Natural killer cell treated with Interleukin-12 subunit alpha and Interleukin-12 subunit beta and Interleukin-15 and Interleukin-18, amount 100 ng/mL, for 72 hours (primary cell): ENCODE results near the gene SLFN11. TPM values are rescaled to one million over a fixed set of nuclear protein-coding genes. Genes with fewer than 3 reads are reported as not detected.
"Not testable (repeated sequence)": the region's sequence is repeated elsewhere in the genome, so short reads cannot be mapped to it uniquely, and the experiment has no call there.

ENCODE experiments used
- ATAC-seq, 2 donors: fragments of 150-1000 bp; cut with Tn5 transposase in 1 of 2; sonication (Bioruptor Pico), chemical (Tn5 transposase) in 1 of 2; 2 replicates each; pipeline ENCODE4 v1.10.0; 2021
- DNase-seq: peaks from one replicate; pipeline ENCODE4 v3.0.0; 2022; ENCODE audit warnings: low spot score
- H3K27ac Mint-ChIP-seq, 2 donors: 1 replicate in 1 of 2; 2 replicates in 1 of 2; pipeline ENCODE4 v1.8.0; 2022; ENCODE audit warnings: mixed read lengths in 2 of 2, mild to moderate bottlenecking in 1 of 2, moderate library complexity in 1 of 2
- H3K27me3 Mint-ChIP-seq, 2 donors: 1 replicate in 1 of 2; 2 replicates in 1 of 2; pipeline ENCODE4 v1.8.0; 2022; ENCODE audit warnings: mixed read lengths in 2 of 2
- H3K36me3 Mint-ChIP-seq: one replicate; pipeline ENCODE4 v1.8.0; 2022; ENCODE audit warnings: mixed read lengths
- H3K4me1 Mint-ChIP-seq, 2 donors: 1 replicate in 1 of 2; 2 replicates in 1 of 2; pipeline ENCODE4 v1.8.0; 2022; ENCODE audit warnings: low read depth in 2 of 2, mixed read lengths in 2 of 2, mild to moderate bottlenecking in 1 of 2
- H3K4me3 Mint-ChIP-seq: one replicate; pipeline ENCODE4 v1.8.0; 2022; ENCODE audit warnings: mixed read lengths
- H3K9me3 Mint-ChIP-seq: 2 replicates; pipeline ENCODE4 v1.8.0; 2022; ENCODE audit warnings: mixed read lengths
- total RNA-seq, 2 donors: library from RNA; stranded (reverse); gene quantifications; one replicate each; pipeline ENCODE4 v1.2.3, GENCODE V29; 2022

Gene SLFN11
- total RNA-seq, result 100 to 1,000 TPM; 139 to 149 TPM

GRCh38 chr17:35373534-35373983 lies at the start of gene SLFN11:
Gene SLFN11, minus strand, starts transcription at chr17:35373621. Its CDS starts 9,814 bp downstream, at chr17:35363807.
- ATAC-seq, result peak; percentile 88 to 90
- Mint-ChIP-seq H3K4me1 (peaks cover 58 to 64% of the 10 kb centered on the region in 2 donors), H3K36me3 (peaks cover 32% of the 10 kb centered on the region)

GRCh38 chr17:35421069-35421468 lies 47.6 kb upstream of the SLFN11 start:
- H3K27me3 Mint-ChIP-seq, DNase-seq, H3K27ac Mint-ChIP-seq, H3K4me3 Mint-ChIP-seq, H3K9me3 Mint-ChIP-seq, ATAC-seq: not testable (repeated sequence)
- H3K4me1 Mint-ChIP-seq, result peaks cover 23 to 37% of the 10 kb centered on the region in 2 donors
- peaks cover 36% of the 10 kb centered on the region for H3K36me3 Mint-ChIP-seq

More at GRCh38 chr17:35373534-35373983, at the start of gene SLFN11:
- DNase-seq, result peak; percentile 95
- H3K27ac Mint-ChIP-seq, result peak within 1 kb of the TSS; percentile 100
- no peaks in the 10 kb centered on the region for H3K27me3 Mint-ChIP-seq
- H3K4me3 Mint-ChIP-seq, result peak within 1 kb of the TSS; percentile 95
- H3K9me3 Mint-ChIP-seq, result peaks cover 13% of the 10 kb centered on the region

GRCh38 chr17:35416659-35417058 lies 43.2 kb upstream of the SLFN11 start:
- ATAC-seq, result peak in 1 of 2 donors; percentile 60

GRCh38 chr17:35414707-35415106 lies 41.3 kb upstream of the SLFN11 start:
- not testable (repeated sequence) for H3K27ac Mint-ChIP-seq, H3K9me3 Mint-ChIP-seq, H3K27me3 Mint-ChIP-seq, ATAC-seq, H3K4me3 Mint-ChIP-seq, DNase-seq
- Mint-ChIP-seq H3K4me1 (peaks cover 31 to 39% of the 10 kb centered on the region in 2 donors), H3K36me3 (peaks cover 62% of the 10 kb centered on the region)

More at GRCh38 chr17:35416659-35417058, 43.2 kb upstream of the SLFN11 start:
- DNase-seq, result no peak
- peak overlapping the region; percentile 48 to 76 for H3K27ac Mint-ChIP-seq
- no peaks in the 10 kb centered on the region for H3K9me3 Mint-ChIP-seq
- peaks cover 57% of the 10 kb centered on the region for H3K36me3 Mint-ChIP-seq
- peak overlapping the region; percentile 44 for H3K4me3 Mint-ChIP-seq
- H3K27me3 Mint-ChIP-seq, result no peaks in the 10 kb centered on the region
- H3K4me1 Mint-ChIP-seq, result peaks cover 33 to 40% of the 10 kb centered on the region in 2 donors

- H3K27me3 Mint-ChIP-seq, result no peaks in the 10 kb centered on the region
- H3K27ac Mint-ChIP-seq, result no peak overlapping the region
- peaks cover 62% of the 10 kb centered on the region for H3K36me3 Mint-ChIP-seq
- DNase-seq (no peak), ATAC-seq (no peak)
- no peak overlapping the region for H3K4me3 Mint-ChIP-seq
- no peaks in the 10 kb centered on the region for H3K9me3 Mint-ChIP-seq
- peaks cover 26 to 37% of the 10 kb centered on the region in 2 donors for H3K4me1 Mint-ChIP-seq
These were observed 40.8 kb upstream of the SLFN11 start for GRCh38 chr17:35414247-35414646.

GRCh38 chr17:35407531-35407930 lies 34.1 kb upstream of the SLFN11 start:
- Mint-ChIP-seq H3K4me3 (no peak overlapping the region), H3K36me3 (peaks cover 36% of the 10 kb centered on the region), H3K4me1 (peaks cover 0 to 8% of the 10 kb centered on the region in 2 donors), H3K27me3 (no peaks in the 10 kb centered on the region), H3K9me3 (no peaks in the 10 kb centered on the region), H3K27ac (no peak overlapping the region)
- DNase-seq, result no peak
- ATAC-seq, result no peak

GRCh38 chr17:35406568-35406967 lies 33.1 kb upstream of the SLFN11 start:
- Mint-ChIP-seq H3K9me3 (no peaks in the 10 kb centered on the region), H3K36me3 (peaks cover 32% of the 10 kb centered on the region), H3K27me3 (no peaks in the 10 kb centered on the region), H3K4me3 (no peak overlapping the region), H3K4me1 (peaks cover 0 to 11% of the 10 kb centered on the region in 2 donors), H3K27ac (no peak overlapping the region)
- DNase-seq (no peak), ATAC-seq (no peak)

- Mint-ChIP-seq H3K4me3 (no peak overlapping the region), H3K27ac (no peak overlapping the region), H3K36me3 (peaks cover 21% of the 10 kb centered on the region), H3K4me1 (peaks cover 0 to 10% of the 10 kb centered on the region in 2 donors), H3K9me3 (no peaks in the 10 kb centered on the region), H3K27me3 (no peaks in the 10 kb centered on the region)
- no peak for DNase-seq
- ATAC-seq, result peak in 1 of 2 donors; percentile 81
These were observed 30.9 kb upstream of the SLFN11 start for GRCh38 chr17:35404360-35404759.

GRCh38 chr17:35393783-35394182 lies 20.4 kb upstream of the SLFN11 start:
- H3K36me3 Mint-ChIP-seq, H3K27ac Mint-ChIP-seq, H3K4me3 Mint-ChIP-seq, H3K27me3 Mint-ChIP-seq, H3K9me3 Mint-ChIP-seq, ATAC-seq, DNase-seq: not testable (repeated sequence)
- peaks cover 8 to 14% of the 10 kb centered on the region in 2 donors for H3K4me1 Mint-ChIP-seq

- Mint-ChIP-seq H3K36me3 (no peaks in the 10 kb centered on the region), H3K4me1 (peaks cover 8 to 9% of the 10 kb centered on the region in 2 donors), H3K4me3 (no peak overlapping the region), H3K9me3 (no peaks in the 10 kb centered on the region), H3K27ac (peak overlapping the region in 1 of 2 donors; percentile 51), H3K27me3 (peaks cover 0 to 6% of the 10 kb centered on the region in 2 donors)
- ATAC-seq (no peak), DNase-seq (no peak)
These were observed 17.2 kb upstream of the SLFN11 start for GRCh38 chr17:35390663-35391062.

GRCh38 chr17:35390156-35390555 lies 16.7 kb upstream of the SLFN11 start:
- no peak overlapping the region for H3K27ac Mint-ChIP-seq
- H3K9me3 Mint-ChIP-seq, result no peaks in the 10 kb centered on the region
- DNase-seq, result no peak
- H3K27me3 Mint-ChIP-seq, result peaks cover 0 to 6% of the 10 kb centered on the region in 2 donors
- ATAC-seq, result no peak
- no peak overlapping the region for H3K4me3 Mint-ChIP-seq
- H3K4me1 Mint-ChIP-seq, result peaks cover 8 to 9% of the 10 kb centered on the region in 2 donors
- no peaks in the 10 kb centered on the region for H3K36me3 Mint-ChIP-seq

GRCh38 chr17:35387496-35387895 lies 14.1 kb upstream of the SLFN11 start:
- peaks cover 0 to 6% of the 10 kb centered on the region in 2 donors for H3K27me3 Mint-ChIP-seq
- peaks cover 6 to 8% of the 10 kb centered on the region in 2 donors for H3K4me1 Mint-ChIP-seq
- no peaks in the 10 kb centered on the region for H3K9me3 Mint-ChIP-seq
- ATAC-seq (no peak), DNase-seq (no peak)
- H3K36me3 Mint-ChIP-seq, result peaks cover 9% of the 10 kb centered on the region
- H3K27ac Mint-ChIP-seq, result no peak overlapping the region
- no peak overlapping the region for H3K4me3 Mint-ChIP-seq

GRCh38 chr17:35377706-35378105 lies 4.3 kb upstream of the SLFN11 start:
- H3K36me3 Mint-ChIP-seq, result no peaks in the 10 kb centered on the region
- no peak for ATAC-seq

GRCh38 chr17:35377068-35377467 lies 3.6 kb upstream of the SLFN11 start:
- peaks cover 29% of the 10 kb centered on the region in 2 donors for H3K4me1 Mint-ChIP-seq
- H3K27me3 Mint-ChIP-seq, result no peaks in the 10 kb centered on the region
- H3K4me3 Mint-ChIP-seq, result no peak overlapping the region
- H3K9me3 Mint-ChIP-seq, result no peaks in the 10 kb centered on the region
- peaks cover 2% of the 10 kb centered on the region for H3K36me3 Mint-ChIP-seq
- no peak for DNase-seq
- no peak for ATAC-seq
- H3K27ac Mint-ChIP-seq, result no peak overlapping the region

More at GRCh38 chr17:35377706-35378105, 4.3 kb upstream of the SLFN11 start:
- H3K4me1 Mint-ChIP-seq, result peaks cover 27 to 28% of the 10 kb centered on the region in 2 donors
- no peaks in the 10 kb centered on the region for H3K27me3 Mint-ChIP-seq
- no peak overlapping the region for H3K4me3 Mint-ChIP-seq
- no peaks in the 10 kb centered on the region for H3K9me3 Mint-ChIP-seq
- DNase-seq, result no peak
- H3K27ac Mint-ChIP-seq, result no peak overlapping the region

GRCh38 chr17:35376245-35376644 lies 2.8 kb upstream of the SLFN11 start:
- Mint-ChIP-seq H3K27ac (peak overlapping the region; percentile 3 to 4), H3K4me1 (peaks cover 37% of the 10 kb centered on the region in 2 donors)

More at GRCh38 chr17:35376245-35376644, 2.8 kb upstream of the SLFN11 start:
- peaks cover 4% of the 10 kb centered on the region for H3K9me3 Mint-ChIP-seq
- no peaks in the 10 kb centered on the region for H3K27me3 Mint-ChIP-seq
- H3K4me3 Mint-ChIP-seq, result peak overlapping the region; percentile 29
- peaks cover 10% of the 10 kb centered on the region for H3K36me3 Mint-ChIP-seq
- DNase-seq, result no peak
- ATAC-seq, result no peak
